Measurements from ENCODE around the gene LCN6. TPM values are rescaled to one million over a fixed set of nuclear protein-coding genes. Genes with fewer than 3 reads are reported as not detected.

The LCN6 gene
- total RNA-seq, 1 experiment from 2014 or later: not detected

DNA sequence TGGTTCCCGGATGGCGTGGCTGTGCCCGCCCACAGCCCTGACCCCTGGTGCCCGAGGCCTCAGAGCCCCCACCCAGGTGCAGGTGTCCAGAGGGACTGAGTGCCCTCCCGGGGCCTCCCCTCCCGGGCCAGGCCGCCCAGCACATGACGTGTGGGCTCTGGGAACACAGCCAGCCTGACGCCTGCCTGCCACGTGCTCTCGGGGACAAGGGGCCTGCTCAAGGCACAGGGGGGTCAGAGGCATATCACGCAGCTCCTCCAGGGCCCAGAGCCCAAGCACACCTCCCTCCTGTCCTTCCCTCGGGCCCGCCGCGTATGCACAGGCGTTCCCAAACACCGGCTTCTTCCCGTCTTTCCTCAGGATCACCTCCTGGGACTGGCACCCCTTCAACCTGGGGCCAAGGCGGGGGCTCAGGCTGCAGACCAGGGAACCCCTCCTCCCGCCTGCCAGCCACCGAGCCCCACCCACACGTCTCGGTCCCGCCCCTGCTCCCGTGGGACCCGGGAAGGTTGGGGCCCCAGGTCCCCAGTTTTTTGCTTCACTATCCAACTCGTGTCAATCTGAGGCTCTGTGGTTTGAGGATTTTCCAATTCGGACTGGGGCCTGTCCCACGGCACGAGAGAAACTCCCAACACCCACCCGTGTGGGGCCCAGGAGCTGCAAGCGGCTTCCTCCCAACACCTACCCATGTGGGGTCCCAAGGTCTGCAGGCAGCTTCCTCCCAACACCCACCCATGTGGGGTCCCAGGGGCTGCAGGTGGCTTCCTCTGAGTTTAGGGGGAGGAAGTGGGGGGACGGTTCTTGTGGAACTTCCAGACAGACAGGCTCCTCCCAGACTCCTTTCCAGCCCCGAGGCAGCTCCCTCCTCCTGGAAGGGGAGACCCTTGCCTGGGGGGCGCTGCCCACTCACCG is 7.1 kb downstream of the LCN6 start:
- Mint-ChIP-seq H3K9me3 (ENCODE audit: unreplicated experiment) (no peaks in the 10 kb centered on the region), H3K4me1 (ENCODE audit: low read depth, unreplicated experiment) (no peaks in the 10 kb centered on the region), H3K4me3 (ENCODE audit: unreplicated experiment) (no peak overlapping the region), H3K36me3 (ENCODE audit: insufficient read depth, unreplicated experiment) (no peaks in the 10 kb centered on the region), H3K27me3 (ENCODE audit: insufficient read depth, unreplicated experiment) (no peaks in the 10 kb centered on the region), H3K27ac (ENCODE audit: unreplicated experiment) (no peak overlapping the region)
- Histone ChIP-seq H3K36me3 (ENCODE audit: control insufficient read depth, insufficient read depth, low read length) (no peaks in the 10 kb centered on the region), H3K27me3 (replicated peaks; ENCODE audit: control insufficient read depth, insufficient read depth, low read length) (no peaks in the 10 kb centered on the region), H3K4me3 (ENCODE audit: low read depth, low read length) (no peak overlapping the region), H3K4me1 (no peaks in the 10 kb centered on the region), H3K9me3 (no peaks in the 10 kb centered on the region)
- ChIA-PET CTCF (no interaction called here), POLR2A (no interaction called here)
- no peak for TF ChIP-seq CTCF (IDR thresholded peaks at IDR 0.05; ENCODE audit: insufficient read depth in 1 of 2, low read depth in 1 of 2, low read length in 1 of 2, severe bottlenecking in 1 of 2, unreplicated experiment in 1 of 2)
- DNase-seq: no peak
- no TSS peak for BruUV-seq (replicated peaks)
- intact Hi-C loops (cut with micrococcal nuclease; ENCODE audit: unreplicated experiment): no loop called here

DNA sequence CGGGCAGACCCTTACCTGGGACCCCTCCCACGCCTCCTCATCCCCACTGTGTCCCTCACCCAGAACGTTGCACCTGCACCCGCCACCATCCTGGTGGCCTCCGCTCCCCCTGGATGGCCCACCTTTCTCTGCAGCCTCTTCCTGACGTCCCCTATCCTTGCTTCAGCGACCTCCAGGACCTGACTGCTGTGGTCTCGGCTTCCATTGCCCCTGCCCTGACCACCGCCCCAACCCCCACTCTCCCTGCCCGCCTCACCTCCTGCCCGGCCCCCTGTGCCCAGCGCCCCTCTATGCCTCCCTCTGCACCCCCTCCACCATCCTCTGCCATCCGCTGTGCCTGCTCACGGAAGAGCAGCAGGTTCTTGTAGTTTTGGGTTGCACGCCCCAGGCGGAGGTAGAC is 7.8 kb downstream of the LCN6 start:
- Mint-ChIP-seq H3K27me3 (ENCODE audit: insufficient read depth, unreplicated experiment) (no peaks in the 10 kb centered on the region), H3K36me3 (ENCODE audit: insufficient read depth, unreplicated experiment) (no peaks in the 10 kb centered on the region), H3K27ac (ENCODE audit: unreplicated experiment) (no peak overlapping the region), H3K4me1 (ENCODE audit: low read depth, unreplicated experiment) (no peaks in the 10 kb centered on the region), H3K4me3 (ENCODE audit: unreplicated experiment) (no peak overlapping the region), H3K9me3 (ENCODE audit: unreplicated experiment) (no peaks in the 10 kb centered on the region)
- TF ChIP-seq CTCF (IDR thresholded peaks at IDR 0.05; ENCODE audit: insufficient read depth in 1 of 2, low read depth in 1 of 2, low read length in 1 of 2, severe bottlenecking in 1 of 2, unreplicated experiment in 1 of 2): no peak
- no peaks in the 10 kb centered on the region for H3K4me1 ChIP-seq
- ChIA-PET CTCF (no interaction called here), POLR2A (no interaction called here)
- no peaks in the 10 kb centered on the region for H3K36me3 ChIP-seq (ENCODE audit: control insufficient read depth, insufficient read depth, low read length)
- no peak for DNase-seq
- H3K27me3 ChIP-seq (replicated peaks; ENCODE audit: control insufficient read depth, insufficient read depth, low read length): no peaks in the 10 kb centered on the region
- H3K4me3 ChIP-seq (ENCODE audit: low read depth, low read length): no peak overlapping the region
- intact Hi-C loops (cut with micrococcal nuclease; ENCODE audit: unreplicated experiment): no loop called here
- H3K9me3 ChIP-seq: no peaks in the 10 kb centered on the region
- BruUV-seq (replicated peaks): no TSS peak

GRCh38 chr9:136740069-136740468 is 8.3 kb downstream of the LCN6 start:
- POLR2A ChIA-PET: no interaction called here
- H3K36me3 ChIP-seq (ENCODE audit: control insufficient read depth, insufficient read depth, low read length): no peaks in the 10 kb centered on the region
- CTCF ChIA-PET: no interaction called here
- intact Hi-C loops (cut with micrococcal nuclease; ENCODE audit: unreplicated experiment): no loop called here
- Mint-ChIP-seq H3K9me3 (ENCODE audit: unreplicated experiment) (no peaks in the 10 kb centered on the region), H3K4me3 (ENCODE audit: unreplicated experiment) (no peak overlapping the region), H3K27ac (ENCODE audit: unreplicated experiment) (no peak overlapping the region), H3K4me1 (ENCODE audit: low read depth, unreplicated experiment) (no peaks in the 10 kb centered on the region), H3K27me3 (ENCODE audit: insufficient read depth, unreplicated experiment) (no peaks in the 10 kb centered on the region), H3K36me3 (ENCODE audit: insufficient read depth, unreplicated experiment) (no peaks in the 10 kb centered on the region)
- no peaks in the 10 kb centered on the region for H3K9me3 ChIP-seq
- BruUV-seq (replicated peaks): no TSS peak
- no peak for DNase-seq
- H3K4me1 ChIP-seq: no peaks in the 10 kb centered on the region
- H3K4me3 ChIP-seq (ENCODE audit: low read depth, low read length): no peak overlapping the region
- no peak for TF ChIP-seq CTCF (IDR thresholded peaks at IDR 0.05; ENCODE audit: insufficient read depth in 1 of 2, low read depth in 1 of 2, low read length in 1 of 2, severe bottlenecking in 1 of 2, unreplicated experiment in 1 of 2)
- no peaks in the 10 kb centered on the region for H3K27me3 ChIP-seq (replicated peaks; ENCODE audit: control insufficient read depth, insufficient read depth, low read length)
